Activated CD4-positive, alpha-beta T cell treated with anti-CD3 and anti-CD28 coated beads for 24 hours (primary cell): Measurements from ENCODE around the gene SMAGP.
"Not testable (repeated sequence)": the region's sequence is repeated elsewhere in the genome, so short reads cannot be mapped to it uniquely, and the experiment has no call there.

ENCODE experiments used
- DNase-seq, 2 donors: peaks; one replicate each; pipeline ENCODE4 v3.0.0-alpha.2; 2020; ENCODE audit warnings: low read depth in 2 of 2

The SMAGP gene, protein sequence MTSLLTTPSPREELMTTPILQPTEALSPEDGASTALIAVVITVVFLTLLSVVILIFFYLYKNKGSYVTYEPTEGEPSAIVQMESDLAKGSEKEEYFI

DNA sequence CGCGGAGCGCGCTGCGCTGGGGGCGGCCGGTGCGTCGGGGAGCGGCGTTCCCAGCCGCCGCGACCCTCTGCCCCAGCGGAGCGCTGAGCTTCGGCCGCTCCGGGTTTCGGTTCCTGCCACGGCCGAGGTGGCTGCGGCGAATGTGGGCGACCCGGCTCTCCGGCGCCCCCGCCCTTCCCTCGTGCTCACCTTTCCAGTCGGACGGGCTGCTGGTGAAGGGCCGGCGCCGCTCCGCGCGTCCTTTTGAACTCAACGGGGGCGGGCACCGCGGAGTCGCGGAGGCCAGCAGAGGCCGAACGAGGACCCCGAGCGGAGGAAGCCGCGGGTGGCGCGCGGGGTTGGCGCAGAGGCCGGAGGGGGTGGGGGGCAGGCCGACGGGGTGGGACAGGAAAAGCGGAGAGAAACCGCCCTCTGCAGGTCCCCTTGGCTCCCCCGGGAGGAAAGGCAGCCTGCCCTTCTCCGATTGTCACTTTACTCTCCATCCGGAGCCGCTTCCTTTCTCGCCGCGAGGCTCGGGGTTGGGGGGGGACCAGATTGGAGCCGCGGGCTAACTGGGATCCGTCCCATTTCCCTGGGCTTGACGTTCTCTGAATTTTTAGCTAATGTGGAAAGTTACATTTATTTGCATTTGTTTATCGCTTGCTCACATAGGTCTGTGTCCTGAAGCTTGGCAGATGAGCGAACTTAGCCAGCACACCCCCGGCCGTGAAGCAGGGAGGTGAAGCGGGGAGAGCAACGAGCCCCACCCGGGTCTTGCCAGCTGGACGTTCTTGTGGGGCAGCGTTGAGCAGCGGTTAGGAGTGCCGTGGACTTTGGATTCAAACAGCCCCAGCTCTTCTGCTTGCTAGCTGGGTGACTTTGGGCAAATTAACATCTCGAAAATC is at the start of gene SMAGP:
SMAGP (minus strand) TSS at position 349 of the 884 bp plus-strand sequence. CDS start 1,137 bp downstream, outside the sequence.
- DNase-seq = peak in 1 of 2 donors; percentile 31

DNA sequence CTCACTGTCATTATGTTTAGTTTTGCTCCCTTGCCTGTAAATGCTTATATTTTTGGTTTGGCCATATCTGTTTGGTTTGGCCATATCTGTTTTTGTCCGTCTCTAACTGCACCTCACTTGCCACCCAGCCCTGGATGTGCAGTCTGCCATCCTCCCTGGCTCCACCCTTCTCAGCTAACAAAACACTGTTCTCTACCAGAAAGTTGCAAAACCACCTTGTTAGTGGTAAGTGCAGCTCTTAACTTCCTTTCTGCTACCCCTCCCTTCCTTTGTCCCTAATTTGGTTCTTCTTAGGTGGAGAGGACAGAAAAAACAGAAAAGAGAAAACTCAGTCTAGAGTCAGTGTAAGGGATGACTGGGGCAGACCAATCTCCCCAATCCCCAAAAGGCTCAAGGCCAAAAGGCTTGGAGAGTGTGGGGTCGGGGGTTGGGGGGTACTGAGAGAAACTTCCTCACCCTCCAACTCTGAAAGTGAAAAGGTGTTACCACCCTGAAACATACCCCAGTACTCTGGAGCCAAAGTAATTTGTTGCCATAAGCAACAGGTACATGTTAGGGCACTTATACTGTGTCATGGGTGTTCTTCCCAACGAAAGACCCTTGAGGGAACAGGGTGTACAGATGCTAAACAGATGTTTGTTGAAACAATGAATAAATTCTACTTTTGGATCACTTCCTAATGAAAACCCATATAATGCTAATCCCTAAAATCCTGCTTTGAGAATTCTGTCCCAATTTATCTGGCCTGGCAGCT is 48.8 kb upstream of the SMAGP start:
- no peak for DNase-seq

DNA sequence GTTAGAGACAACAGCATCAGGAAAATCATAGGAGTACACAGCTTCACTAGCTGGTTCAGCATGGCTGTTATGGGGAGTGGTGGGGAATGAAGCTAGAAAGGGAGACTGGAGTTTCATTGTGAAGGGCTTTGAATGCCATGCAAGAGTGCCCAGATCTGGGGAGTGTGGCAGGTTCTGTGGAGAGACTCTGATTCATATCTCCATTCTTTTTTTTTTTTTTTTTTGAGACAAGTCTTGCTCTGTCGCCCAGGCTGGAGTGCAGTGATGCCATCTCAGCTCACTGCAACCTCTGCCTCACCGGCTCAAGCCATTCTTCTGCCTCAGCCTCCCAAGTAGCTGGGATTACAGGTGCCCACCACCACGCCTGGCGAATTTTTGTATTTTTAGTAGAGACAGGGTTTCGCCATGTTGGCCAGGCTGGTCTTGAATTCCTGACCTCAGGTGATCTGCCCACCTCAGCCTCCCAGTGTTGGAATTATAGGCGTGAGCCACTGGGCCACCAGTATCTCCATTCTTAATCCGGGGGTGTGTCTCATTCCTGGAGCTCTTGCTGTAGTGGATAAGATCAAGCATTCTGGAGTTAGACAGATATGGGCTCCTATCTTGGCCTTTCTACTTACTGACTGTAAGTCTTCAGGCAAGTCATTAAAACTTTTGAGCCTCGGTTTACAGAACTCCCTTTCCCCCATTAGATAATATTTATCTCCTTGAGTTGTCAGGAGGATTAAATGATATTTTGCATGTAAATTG is 48.0 kb upstream of the SMAGP start:
- DNase-seq = not testable (repeated sequence)

DNA sequence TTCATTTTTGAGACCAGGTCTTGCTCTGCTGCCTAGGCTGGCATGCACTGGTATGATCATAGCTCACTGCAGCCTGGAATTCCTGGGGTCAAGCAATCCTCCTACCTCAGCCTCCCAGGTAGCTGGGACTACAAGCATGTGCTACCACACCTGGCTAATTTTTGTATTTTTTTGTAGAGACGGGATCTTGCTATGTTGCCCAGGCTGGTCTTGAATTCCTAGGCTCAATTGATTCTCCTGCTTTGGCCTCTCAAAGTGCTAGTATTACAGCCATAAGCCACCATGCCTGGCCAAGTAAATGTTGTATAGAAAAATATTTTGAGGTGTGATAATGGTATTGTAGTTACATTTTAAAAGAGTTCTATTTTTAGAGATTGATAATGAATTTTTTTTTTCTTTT is 41.2 kb upstream of the SMAGP start:
- DNase-seq = no peak

DNA sequence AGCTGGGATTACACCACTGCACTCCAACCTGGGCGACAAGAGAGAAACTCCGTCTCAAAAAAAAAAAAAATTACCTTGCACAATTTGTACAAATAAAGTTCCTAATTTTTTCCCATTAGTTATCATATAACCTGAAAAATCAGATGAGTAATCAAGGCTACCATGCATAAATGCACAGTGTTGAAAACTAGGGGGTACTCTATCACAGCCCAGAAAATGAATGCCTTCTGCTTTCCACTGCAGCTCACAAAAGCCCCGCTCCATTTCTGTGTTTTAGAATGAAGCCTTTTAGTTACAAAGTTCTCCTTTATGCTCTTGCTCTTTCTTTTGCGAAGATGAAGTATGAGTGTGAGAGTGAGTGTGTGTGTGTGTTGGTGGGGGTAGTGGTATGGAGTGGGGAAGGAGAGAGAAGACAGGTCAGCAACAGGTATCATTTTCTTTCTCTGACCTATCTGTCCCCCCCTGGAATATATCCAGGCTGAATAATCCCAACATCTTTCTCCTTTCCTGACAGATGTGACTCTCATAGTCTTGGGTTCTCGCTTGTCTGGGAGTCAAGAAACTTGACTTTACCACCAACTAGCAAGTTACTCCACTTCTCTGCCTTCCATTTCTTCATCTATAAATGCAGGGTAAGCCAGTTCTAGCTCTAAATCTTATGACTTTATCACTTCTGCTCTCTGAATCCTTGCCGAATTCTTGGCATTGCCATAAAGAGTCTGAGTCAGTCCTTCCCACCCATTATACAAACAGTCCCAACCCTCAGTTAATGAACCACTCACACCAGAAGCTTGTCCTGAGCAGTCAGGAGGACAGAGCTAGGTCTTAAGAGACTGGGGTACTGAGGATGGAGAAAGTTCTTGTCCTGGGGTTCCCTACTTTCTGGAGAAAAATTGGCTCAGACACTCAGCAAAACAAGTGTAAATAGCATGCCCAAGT is 37.7 kb upstream of the SMAGP start:
- DNase-seq = no peak

DNA sequence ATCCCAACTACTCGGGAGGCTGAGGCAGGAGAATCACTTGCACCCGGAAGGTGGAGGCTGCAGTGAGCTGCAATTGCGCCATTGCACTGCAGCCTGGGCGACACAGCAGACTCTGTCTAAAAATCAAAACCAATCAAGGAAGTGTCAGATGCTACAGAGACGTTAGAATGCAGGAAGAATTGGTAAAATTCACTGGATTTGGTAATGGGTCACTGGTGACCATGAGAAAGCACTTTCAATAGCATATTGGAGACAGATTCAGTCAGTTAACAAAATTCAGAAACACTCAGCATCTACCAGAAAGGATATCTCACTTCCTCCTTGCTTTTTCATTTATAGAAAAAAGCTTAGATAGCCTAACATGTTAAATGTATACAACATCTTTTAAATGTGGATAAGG is 36.3 kb upstream of the SMAGP start:
- DNase-seq = no peak

DNA sequence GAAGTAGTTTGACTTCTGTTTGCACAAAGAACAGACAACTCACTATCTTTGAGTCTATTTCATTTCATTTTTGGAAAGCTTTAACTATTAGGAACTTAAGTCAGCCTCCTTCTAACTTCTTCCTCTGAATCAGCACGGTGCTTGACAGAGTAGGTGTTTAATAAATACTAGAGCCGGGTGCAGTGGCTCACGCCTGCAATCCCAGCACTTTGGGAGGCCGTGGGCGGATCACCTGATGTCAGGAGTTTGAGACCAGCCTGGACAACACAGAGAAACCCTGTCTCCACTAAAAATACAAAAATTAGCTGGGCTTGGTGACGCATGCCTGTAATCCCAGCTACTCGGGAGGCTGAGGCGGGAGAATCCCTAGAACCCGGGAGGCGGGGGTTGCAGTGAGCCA is 30.6 kb upstream of the SMAGP start:
- not testable (repeated sequence) for DNase-seq

DNA sequence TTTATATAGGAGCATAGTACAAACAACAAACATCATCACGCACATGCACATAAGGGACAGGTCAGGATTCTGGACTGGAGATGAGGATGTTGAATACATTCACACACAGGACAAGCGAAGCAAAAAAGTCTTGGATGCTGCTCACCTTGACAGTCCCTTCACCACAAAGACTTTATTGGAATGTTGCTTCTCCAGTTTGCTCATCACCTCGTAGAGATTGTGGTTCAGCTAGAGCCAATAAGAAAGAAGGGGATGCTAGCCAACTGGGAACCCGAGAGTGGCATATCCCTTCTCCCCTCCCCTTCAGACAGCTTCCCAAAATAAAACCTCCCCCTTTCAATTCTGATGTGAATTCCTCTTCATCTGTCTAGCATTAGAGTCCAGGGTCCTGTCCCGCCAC is 25.4 kb upstream of the SMAGP start:
- no peak for DNase-seq

DNA sequence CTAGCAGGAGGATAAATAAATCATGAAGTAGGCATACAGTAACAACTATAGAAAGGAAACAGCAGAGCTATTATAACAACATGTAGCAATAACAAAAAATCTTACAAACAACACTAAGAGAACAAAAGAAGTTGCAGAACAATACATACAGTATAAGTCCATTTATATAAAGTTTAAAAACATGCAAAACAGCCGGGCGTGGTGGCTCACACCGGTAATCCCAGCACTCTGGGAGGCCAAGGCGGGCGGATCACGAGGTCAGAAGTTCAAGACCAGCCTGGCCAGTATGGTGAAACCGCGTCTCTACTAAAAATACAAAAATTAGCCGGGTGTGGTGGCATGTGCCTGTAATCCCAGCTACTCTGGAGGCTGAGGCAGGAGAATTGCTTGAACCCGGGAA is 23.9 kb upstream of the SMAGP start:
- not testable (repeated sequence) for DNase-seq

DNA sequence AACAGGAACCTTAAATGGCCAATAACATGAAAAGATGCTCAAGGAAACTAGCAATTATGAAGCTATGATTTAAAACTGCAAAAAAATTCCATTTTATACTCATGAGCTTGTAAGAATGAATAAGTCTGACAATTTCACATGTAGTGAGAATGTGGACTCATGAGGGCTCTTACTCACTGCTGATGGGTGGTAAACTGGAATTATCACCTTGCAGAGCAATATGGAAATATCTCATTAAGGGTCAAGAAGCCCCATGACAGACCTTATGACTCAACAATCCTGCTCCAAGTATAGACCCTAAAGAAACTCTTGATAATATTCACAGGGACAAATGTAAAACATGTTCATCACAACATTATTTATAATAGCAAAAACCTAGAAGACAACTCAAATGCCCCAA is 23.5 kb upstream of the SMAGP start:
- no peak for DNase-seq

DNA sequence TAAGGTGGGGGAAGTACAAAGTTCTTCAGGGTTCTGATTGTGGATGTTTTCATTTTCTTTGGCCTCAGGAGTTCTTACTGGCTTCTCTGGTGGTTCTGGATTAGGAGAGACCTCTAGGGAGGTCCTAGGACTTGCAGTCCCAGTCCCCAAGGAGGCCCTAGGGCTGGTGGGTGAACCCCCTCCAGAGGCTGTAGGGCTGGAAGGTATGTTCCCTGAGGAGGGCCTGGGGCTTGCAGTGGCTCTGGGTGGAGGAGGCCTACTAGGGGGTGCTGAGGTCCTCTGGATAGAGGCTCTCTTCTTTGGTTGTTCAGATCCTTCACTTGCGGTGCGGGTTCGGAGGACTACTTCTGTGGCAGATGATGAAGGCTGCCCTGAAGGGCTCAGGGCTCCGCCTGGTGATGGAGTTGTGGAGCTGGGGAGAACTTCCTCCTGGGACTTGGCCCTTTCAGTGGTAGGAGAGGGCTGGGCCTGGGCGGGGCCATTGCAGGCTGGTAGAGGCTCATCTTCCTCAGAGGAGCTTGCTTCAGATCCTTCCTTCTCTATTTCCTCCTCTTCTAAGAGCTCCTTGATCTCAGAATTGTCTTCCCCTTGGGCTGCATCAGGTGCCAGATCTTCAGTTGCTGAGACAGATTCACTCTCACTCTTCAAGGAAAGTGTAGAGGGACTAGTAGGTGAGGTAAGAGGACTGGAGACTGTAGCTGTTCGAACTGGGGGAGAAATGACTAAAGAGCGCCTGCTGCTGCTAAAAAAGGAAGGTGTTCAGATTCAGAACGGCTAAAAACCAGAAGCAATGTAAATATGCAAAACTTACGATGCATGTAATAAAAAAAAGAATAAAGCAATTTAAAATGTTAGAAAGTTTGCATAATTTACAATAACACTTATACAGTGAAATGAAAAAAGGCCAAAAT is 21.6 kb upstream of the SMAGP start:
- not testable (repeated sequence) for DNase-seq

DNA sequence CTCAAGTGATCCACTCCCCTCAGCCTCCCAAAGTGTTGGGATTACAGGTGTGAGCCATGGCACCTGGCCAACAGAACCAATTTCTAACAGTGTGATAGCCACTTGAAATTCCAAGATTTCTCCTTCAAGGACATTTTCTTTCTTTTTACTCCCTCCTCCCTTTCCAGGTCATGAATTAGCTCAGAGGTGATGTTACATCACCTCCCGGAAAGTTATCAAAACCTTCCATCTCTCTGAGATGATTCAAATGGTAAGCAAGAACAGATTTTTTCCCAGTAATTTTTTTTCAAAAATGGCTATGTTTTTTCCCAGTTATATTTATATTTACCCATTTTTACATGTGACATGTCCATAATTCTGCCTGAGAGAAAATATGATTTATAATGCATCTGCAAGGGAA is 15.6 kb upstream of the SMAGP start:
- no peak for DNase-seq

DNA sequence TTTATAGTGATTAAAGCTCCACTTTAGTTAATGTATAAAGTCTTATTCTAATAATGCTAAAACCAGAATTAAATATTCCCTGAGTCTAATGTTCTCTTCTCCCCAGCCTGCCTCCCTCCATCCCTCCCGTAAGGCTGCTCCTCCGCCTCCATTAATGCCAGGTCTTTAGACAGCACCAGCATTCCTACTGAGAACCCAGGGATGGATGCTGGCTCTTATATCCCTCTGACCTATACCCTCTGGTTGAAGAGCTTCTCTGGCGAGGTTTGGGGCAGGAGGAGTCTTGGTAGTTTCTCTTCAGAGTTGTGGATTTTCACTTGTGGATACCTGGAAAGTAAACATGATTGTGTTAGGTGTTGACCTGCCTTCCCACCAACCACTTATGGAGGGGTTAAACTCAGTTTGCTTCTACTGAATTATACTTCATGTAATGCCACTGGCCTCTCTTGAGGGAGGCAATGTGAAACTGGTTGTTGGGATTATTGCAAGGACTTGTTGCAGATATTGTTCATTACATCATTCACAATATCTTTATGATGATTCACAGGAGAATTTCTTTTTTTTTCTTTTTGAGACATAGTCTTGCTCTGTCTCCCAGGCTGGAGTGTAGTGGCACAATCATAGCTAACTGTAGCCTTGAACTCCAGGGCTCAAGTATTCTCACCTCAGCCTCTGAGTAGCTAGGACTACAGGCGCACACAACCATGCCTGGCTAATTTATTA is 11.1 kb upstream of the SMAGP start:
- no peak for DNase-seq

DNA sequence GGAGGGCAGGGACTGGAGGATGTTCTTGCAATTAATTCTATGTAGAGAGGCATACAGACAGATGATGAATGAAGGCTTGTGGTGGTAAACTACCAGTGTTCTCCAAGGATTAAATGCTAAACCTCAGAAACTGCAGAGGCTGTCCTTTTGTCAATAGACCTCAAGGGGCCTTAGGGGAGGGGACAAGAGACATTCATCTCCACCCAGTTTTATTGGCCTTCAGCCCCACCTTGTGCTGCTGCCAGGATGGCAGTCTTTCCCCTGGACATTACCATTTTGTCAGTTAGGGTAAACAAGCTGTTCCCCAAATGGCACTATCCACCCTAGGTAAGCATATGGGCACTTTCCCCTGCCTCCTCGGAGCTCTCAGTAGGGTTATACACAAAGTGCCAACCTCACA is 4.9 kb upstream of the SMAGP start:
- DNase-seq = no peak

DNA sequence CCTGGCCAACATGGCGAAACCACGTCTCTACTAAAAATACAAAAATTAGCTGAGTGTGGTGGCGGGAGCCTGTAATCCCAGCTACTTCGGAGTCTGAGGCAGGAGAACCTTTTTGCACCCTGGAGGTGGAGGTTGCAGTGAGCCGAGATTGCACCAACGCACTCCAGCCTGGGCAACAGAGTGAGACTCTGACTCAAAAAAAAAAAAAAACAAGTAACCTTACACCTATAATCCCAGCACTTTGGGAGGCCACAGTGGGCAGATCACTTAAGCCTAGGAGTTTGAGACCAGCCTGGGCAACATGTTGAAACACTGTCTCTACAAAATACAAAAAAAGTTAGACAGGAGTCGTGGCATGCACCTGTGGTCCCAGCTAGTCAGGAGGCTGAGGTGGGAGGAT is 2.6 kb upstream of the SMAGP start:
- DNase-seq = not testable (repeated sequence)

DNA sequence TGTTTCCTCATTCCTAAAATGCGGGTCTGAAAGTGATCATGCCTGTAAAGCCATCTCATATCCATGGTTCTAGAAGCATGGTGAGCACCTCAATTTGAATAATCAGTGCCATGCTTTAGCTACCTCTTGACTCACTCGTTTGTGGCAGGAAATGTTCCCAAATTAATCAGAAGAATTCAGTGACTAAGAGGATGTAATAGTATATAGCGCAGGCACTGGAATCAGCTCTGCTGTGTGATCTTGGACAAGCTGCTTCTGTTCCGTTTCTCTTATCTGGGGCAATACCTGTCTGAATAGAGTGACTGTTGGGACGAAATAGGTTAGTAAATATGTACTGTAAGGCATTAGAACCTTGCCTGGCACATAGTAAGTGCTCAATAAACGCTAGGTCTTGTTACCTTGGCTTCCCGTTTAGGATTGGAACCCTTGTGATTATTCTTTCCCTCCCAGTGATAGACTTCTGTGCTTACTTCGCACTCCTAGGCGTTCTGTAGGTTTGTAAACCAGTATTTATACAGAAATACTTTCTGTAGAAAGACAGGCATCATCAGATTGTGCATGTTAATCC is 820 bp upstream of the SMAGP start:
- no peak for DNase-seq

DNA sequence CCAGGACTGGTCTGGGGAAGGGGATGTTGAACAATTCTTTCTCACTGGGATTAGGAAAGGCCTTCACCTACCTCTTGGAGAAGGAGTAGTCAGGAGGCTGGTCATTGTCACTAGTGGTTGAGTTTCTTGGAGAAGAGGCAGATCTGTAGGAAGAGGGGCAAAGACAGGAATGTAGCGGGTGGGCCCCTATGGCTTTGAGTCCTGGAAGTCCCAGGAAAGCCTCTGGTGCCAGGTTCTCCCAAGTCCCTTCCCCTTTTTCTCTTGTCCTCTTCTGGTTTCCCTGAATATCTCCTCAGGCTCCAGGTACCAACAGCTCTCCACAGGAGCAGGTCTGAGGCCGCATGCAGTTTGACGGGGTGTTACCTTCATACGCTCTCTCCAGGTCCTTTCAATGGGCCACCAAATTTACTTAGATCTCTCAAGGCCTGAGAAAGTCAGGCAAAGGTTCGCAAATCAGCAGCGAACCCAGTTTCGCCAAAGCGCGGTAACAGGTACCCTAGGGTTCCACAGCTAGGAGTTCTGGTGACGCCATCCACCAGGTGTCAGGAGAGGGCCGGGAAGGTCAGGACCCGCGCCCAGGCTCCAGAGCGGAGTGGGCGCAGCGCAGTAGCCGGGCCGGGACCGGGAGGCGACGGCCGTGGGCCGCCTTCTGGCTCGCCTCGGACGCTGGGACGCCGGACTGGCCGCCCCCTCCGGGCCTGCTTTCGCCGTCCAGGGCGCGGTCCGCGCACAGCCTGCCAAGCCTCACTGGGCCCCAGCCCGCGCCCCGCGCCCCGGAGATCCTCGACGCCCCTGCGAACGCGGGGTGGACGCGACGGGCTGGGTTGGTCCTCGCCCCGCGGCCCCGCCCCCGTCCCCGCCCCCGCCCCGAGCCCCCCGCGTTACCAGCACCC is 795 bp downstream of the SMAGP start:
- peak in 1 of 2 donors; percentile 45 for DNase-seq

DNA sequence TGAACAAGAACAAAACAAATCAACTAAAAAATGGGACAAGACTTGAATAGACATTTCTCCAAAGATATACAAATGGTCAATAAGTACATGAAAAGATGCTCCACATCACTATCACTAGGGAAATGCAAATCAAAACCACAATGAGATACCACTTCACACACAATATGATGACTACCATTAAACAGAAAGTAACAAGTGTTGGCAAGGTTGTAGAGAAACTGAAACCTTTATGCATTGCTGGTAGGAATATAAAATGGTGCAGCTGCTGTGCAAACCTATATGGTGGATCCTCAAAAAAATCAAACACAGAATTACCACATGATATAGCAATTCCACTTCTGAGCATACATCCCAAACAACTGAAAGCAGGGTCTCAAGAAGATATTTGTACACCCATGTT is 5.2 kb downstream of the SMAGP start:
- DNase-seq = no peak
